ENCODE measurements around the gene ZG16B.

GRCh38 chr16:2831203-2831602, 1.1 kb downstream of the ZG16B start:
- TF ChIP-seq TAF1 (IDR thresholded peaks at IDR 0.05; ENCODE audit: low read depth, low read length) (no peak), POLR2A (IDR thresholded peaks at IDR 0.05; ENCODE audit: low read depth, low read length) (no peak)

Measured in GM12891 (cell line).